GM20000 (cell line): ENCODE measurements around the gene PLCB4.
A peak's percentile ranks its signal among the peaks of the same experiment; 100 is the strongest.

Source experiments
- DNase-seq: peaks from one replicate; pipeline ENCODE4 v3.0.0; 2012; ENCODE audit warnings: low spot score
- TF ChIP-seq, protein P1 (sequence below): IDR thresholded peaks from 2 replicates; pipeline ENCODE4 v1.5.1; 2012; ENCODE audit warnings: mild to moderate bottlenecking, control low read depth; ENCODE audit errors: extremely low read depth, missing control alignments

The PLCB4 gene

DNA sequence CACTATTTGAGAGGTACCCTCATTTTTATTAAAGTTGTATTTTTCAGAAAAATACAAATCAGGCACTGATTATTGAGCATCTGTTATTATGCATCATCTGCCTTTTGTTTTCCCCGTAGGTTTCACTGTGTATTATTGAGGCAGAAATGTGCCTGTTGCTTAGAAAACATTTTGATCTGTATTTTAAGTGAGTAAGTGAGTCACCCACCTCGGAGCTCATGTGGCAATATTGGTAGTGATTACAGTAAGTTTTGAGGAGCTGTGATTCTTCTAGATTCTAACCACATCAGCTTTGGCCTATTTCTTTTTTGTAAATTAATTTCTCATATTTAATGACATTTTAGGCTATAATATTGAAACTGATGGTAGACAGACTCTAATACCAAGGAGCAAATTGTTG is 385.9 kb downstream of the PLCB4 start:
- TF ChIP-seq, protein P1, sequence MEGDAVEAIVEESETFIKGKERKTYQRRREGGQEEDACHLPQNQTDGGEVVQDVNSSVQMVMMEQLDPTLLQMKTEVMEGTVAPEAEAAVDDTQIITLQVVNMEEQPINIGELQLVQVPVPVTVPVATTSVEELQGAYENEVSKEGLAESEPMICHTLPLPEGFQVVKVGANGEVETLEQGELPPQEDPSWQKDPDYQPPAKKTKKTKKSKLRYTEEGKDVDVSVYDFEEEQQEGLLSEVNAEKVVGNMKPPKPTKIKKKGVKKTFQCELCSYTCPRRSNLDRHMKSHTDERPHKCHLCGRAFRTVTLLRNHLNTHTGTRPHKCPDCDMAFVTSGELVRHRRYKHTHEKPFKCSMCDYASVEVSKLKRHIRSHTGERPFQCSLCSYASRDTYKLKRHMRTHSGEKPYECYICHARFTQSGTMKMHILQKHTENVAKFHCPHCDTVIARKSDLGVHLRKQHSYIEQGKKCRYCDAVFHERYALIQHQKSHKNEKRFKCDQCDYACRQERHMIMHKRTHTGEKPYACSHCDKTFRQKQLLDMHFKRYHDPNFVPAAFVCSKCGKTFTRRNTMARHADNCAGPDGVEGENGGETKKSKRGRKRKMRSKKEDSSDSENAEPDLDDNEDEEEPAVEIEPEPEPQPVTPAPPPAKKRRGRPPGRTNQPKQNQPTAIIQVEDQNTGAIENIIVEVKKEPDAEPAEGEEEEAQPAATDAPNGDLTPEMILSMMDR = no peak
- DNase-seq = no peak

DNA sequence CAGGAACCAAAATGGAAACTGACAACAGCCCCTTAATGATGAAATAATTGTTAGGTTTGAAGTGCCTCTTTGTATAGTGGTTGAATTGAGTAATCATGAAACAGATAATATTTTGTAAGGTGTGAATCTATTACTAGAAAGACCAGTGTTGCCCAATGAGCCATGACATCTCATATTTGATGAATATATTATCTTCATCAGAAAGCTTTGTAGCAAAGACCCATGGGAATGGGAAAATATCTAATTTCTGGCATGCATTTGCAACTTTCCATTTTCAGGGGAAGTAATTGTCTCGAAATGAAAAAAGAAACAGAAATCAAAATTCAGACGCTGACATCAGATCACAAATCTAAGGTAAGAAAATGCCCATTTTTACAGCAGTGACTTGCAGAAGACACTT is 388.2 kb downstream of the PLCB4 start:
- TF ChIP-seq, protein P1 = no peak
- DNase-seq = no peak

DNA sequence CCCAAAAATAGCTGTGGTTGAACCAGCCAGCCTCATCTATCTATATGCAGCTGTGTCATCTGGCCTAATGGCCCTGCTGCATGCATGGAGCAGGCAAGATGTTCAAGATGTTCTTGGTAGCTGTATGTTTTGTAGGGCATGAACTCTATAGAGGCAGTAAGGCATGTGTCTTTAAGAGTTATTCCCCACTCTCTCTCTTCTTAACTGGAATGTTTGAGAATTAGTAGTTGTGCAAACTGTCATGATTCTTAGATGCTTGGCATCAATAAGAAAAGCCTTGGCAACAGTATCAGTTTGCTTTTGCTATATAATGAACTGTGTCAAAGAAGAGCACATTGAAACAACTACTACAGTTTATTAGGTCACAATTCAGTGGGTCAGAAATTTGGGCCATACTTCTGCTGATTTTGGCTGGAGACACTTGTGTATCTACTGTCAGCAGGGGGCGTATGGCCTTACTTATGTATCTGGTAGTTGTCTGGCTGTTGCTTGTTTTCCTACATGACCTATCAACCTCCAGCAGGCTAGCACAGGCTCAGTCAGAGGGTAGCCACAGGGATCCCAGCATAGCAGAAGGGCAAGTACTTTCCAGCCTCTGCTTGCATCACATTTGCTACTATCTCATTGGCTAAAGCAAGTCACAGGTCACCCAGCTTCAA is 389.4 kb downstream of the PLCB4 start:
- DNase-seq = no peak
- TF ChIP-seq, protein P1 = no peak

DNA sequence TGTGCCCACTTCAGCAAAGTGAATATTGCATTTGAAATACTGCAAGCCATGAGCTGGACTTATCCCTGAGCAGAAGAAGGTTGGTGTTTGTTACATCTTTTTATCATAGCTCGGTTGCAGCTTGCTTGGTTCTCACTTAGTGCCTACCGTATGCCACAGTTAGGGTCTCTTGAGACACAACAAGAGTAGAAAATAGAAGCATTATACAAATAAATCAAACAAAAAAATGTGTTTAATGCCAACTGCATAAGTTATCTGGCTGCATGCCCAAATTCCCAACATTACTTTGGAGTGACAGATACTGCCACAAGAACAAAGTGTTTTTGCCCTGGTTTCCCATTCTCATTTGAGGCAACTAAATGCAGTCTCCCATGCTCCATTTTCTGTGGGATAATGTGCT is 391.6 kb downstream of the PLCB4 start:
- DNase-seq = no peak
- TF ChIP-seq, protein P1 = no peak

DNA sequence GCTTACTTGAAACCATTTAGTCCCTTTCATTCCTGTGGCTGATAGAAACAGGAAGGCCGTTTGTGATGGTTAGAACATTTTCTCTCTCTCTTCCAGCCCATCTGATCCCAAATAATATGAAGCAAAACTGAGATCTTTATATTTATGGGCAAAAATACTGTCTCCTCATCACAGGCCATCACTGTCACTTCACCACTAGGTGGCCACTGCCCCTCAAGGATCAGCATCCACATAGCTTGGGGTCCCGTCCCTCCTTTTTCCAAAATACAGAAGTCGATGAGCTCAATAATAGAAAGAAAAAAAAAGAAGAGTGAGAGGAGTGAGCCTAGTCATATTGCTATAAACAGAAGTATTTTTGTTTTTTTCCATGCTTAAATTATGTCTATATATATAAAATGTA is 399.1 kb downstream of the PLCB4 start:
- TF ChIP-seq, protein P1 = peak; percentile 41
- DNase-seq = peak; percentile 7

DNA sequence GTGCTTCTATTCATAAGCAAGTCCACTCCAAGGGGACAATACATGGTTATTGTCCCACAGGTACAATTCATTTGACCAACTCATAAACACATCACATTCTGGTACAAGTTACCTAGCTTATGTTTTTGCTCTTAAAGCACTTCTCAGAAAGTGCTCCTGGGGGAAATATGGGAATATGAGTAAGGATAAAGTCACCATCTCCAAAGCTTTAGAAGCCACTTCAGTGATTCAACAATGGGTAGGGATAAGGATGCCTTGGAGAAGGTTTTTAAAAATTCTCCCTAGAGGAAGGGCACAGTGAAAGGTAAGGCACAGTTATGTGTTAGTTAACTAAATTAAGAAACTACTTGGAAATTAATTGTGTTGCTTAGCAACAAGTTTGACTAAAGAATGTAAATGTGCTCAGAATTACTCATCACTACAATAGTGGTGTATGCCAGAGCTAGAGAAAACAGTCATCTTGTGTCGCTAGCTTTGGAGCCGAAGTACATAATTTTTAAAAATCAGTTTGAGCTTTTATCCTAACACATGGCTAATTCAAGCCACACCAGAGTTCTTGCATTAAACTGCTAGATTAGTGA is 406.0 kb downstream of the PLCB4 start:
- TF ChIP-seq, protein P1 = no peak
- DNase-seq = no peak

DNA sequence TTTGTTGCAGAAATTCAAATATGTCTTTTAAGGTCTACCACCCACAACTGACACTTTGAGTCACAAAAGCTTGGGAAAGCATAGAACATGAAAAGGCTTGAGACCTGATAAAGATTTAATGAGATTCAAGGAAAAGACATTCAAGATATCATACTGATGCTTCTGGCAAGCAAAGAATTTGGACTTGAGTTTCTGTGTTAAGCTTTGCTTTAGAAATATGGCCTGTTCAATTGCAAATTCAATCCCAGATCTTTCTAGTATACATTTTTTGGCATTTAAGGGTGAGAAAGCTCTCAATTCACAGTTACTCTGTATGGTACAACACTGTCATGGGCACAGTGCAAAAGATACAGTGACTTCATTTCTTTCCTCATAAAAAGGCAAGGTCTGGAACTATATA is 406.6 kb downstream of the PLCB4 start:
- DNase-seq = no peak
- TF ChIP-seq, protein P1 = no peak
